ENCODE results near the gene TEX53.

TEX53 gene

DNA sequence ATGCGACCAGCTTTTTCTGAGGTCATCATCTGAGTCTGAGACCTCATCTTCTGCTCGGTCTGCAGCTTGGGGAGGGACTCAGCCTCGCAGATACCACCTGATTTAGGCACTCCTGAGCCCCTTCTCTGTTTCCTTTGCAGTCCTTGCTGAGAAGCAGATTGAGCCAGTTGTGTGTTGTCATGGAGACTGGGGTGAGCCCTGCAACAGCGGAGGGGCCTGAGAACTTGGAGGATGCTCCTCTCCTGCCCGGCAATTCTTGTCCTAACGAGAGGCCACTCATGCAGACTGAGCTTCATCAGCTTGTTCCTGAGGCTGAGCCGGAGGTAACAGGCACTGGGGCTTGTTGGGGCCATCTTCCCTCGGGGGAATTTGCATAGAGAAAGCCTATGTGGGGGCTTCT lies 19.2 kb downstream of the TEX53 start:
- no peak for DNase-seq (ENCODE audit: low spot score)

DNA sequence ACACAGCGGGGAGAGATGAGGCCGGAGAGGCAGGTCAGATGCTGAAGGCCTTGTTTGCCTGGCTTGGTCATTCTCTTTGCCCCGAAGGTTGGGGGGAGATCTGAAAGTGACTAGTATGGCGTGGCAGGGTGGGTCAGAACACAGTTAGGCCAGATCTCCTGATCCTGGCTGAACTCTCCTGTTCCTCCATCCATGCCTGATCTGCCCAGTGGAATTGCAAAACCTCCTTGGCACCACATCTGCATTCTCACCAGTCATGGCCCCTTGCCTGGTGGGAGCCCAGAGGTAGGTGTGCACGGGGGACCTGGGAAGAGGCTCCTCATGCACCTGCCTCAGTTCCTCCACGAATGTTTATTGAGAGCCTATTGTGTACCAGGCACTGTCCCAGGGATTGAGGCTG lies 23.2 kb downstream of the TEX53 start:
- DNase-seq (ENCODE audit: low spot score) = no peak

DNA sequence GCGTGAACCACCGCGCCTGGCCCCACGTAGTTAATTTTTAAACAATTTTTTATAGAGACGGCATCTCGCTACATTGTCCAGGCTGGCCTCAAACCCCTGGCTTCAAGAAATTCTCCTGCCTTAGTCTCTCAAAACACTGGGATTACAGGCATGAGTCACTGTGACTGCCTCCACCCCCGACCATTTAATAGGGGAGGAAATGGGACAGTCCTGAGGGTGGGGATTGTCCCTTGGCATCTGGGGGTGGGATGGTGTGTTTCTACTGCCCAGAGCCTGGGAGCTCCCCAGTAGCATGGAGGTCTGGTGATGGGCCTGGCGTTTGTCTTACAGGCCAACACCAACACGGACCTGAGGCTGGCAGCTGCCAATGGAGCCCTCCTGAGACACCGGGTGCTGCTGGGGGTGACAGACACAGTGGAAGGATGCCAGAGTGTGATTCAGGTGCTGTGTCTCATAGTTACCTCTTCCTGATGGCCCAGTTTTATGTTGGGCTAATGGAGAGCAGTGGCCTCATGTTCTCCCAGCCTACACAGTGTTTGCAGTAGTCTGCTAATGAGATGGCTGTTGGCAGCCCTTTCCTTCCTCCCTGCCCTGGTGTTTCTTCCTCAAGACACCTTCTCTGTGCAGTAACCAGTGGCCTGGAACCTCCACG lies 24.0 kb downstream of the TEX53 start:
- DNase-seq (ENCODE audit: low spot score) = no peak

DNA sequence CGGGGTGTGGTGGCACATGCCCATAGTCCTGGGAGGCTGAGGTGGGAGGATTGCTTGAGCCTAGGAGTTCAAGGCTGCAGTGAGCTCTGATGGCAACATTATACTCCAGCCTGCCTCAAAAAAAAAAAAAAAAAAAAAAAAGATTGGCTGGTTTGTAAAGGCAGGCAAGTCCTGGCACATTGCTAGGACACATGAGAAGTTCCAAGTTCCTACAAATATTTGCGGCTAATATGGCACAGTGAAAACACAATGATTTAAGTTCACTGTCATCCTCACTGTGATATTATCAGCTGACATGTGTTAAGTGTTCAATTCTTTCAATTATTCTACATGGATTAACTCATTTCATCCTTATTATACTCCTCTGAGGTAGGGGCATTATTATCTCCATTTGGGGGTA lies 26.4 kb downstream of the TEX53 start:
- DNase-seq (ENCODE audit: low spot score) = no peak

DNA sequence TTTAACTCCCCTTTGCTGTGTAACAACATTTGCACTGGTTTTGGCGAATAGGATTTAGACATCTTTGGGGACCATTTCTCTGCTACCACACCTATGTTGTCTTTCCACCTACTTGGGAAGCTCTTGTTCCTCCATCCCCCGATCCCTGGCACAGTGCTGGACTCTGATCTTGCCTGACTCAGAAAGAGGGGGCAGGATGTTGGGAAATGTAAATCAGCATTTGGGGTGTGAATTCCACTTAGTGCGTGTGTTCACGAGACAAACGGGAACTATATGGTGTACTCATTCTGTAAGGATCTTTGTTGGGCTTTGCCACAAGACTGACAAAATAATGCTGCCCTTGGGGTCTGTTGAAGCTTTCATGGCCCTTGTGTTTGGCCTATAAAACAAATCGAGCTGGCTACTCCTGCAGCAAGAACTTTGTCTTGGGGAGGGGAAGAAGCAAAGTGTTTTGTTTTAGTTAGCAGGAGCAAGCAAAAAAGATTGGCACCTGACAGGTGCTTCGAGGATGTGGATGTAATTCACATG lies 28.0 kb downstream of the TEX53 start:
- DNase-seq (ENCODE audit: low spot score) = no peak

DNA sequence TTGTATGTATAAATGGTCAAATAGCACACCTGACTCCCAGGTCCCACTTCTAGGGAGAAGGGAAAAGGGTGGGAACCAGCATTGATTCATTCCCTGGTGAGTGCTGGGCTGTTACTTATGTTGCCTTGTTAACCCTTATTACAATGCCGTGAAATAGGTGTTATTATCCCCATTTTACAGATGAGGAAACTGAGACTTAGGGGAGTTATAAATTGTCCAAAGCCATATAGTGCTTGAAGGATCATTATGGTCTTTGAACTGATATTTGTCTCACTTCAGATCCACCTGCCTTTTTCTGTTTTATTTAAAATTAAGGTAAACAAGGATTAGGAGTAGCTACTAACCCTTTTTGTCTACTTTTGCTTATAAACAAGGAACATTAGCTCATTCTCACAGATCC lies 30.1 kb downstream of the TEX53 start:
- no peak for DNase-seq (ENCODE audit: low spot score)

DNA sequence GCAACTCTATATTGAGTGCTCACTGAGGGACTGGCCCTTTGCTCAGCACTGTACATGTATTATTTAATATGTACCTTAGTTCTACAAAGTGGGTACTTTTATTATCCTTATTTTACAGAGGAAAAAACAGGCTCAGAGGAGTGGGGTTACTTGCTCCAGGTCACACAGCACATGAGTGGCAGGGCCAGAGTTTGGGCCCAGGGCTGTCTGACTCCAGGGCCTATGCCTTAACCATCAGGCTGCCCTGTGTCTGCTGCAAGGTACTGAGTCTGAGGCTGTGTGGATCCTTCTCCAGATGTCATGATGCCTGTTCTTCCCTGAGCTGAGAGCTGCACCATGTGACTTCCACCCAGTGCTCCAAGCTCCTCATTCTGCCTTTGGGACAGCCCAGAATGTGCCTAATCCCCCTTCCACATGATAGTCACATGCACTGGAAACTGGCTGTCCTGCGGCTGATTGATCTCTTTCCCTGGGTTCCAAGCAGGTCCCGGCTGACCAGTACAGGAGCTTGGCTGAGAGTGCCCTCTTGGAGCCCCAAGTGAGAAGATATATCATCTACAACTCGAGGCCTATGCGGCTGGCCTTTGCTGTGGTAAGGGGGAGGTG lies 31.1 kb downstream of the TEX53 start:
- no peak for DNase-seq (ENCODE audit: low spot score)

DNA sequence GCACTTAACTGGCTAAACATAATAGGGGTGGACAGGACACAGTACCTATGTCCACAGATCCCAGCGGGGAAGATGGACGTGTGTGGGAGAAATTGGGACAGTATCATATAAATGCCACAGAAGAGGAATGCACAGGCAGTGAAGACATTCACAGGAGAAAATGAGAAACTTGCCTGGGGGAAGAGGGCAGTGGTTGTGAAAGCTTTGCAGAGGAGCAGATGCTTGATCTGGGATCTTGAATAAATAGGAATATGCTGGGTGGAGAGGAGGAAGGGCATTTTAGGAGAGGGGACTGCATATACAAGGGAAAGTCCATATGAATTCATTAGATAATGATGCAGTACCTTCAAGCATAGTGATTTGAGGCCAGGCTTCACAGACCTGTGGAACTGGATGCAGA lies 32.9 kb downstream of the TEX53 start:
- DNase-seq (ENCODE audit: low spot score) = no peak

DNA sequence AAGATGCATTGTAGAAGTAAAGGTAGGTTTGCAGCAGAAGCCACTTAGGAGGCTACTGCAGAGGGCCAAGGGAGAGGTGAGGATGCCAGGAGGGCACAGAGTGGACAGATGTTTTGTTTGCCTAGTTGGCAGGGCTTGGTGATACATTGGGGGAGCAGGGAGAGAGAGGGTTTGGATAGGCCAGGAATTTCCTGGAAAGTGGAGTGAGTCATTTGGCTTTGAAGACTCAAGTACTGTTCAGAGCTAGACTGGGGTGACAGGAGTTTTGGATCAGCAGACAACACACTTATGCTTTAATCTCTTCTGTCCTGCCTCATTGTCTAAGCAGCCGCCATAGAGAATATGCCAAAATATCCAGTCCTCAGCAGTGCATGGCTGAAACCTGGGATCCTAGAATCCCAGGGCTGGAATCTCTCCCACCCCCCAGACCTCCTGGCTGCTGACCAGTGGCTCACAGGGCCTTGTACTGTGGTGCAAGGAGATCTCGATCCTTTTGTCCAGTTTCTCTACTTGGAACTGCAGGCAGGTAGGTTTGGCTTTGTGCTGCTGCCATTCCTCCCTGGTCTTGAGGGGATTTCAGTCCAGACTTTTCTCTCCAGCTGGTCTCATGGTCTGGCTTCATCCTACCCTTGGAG lies 35.5 kb downstream of the TEX53 start:
- DNase-seq (ENCODE audit: low spot score) = no peak

DNA sequence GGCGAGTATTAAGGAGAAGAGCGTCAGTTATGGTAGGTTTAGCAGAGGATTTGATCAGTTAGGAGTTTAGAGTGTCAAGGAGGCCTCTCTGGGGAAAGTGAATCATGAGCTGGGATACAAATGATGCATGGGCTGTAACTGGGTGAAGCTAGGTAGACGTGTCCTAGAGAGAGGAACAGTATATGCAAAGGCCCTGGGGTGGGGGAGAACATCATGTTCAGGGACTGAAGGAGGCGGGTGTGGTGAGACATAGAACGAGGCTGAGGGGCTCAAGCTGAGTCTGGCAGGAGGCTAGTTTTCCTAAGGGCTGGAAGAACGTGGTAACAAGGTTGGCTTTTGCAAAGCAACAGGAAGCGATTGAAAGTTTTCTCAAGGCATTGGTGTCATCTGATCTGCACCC lies 36.0 kb downstream of the TEX53 start:
- DNase-seq (ENCODE audit: low spot score) = no peak

DNA sequence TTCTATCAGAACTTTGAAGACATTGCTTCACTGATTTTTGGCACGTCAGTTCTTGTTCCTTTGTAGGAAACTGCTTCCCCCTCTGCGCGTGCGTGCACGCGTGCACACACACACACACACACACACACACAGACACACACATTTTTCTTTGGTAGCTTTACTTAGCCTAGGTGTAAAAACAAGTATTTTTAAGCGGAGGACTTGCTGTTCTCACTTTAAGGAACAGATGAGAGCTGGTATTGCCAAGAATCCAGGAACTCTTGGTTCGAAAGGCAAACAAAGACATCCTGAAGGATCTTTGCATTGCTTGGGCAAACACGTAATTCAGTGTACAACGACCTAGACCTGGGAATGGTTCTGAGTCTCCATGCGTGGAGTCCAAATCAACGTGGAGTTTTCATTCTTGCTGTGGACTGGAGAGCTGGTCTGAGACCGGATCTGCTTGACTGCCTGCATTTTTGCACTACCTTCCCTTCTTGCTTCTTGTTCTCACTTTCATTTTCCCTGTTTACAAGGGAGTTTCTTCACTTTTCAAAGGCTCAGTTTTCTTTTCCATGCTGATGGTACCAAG lies 38.3 kb downstream of the TEX53 start:
- no peak for DNase-seq (ENCODE audit: low spot score)

DNA sequence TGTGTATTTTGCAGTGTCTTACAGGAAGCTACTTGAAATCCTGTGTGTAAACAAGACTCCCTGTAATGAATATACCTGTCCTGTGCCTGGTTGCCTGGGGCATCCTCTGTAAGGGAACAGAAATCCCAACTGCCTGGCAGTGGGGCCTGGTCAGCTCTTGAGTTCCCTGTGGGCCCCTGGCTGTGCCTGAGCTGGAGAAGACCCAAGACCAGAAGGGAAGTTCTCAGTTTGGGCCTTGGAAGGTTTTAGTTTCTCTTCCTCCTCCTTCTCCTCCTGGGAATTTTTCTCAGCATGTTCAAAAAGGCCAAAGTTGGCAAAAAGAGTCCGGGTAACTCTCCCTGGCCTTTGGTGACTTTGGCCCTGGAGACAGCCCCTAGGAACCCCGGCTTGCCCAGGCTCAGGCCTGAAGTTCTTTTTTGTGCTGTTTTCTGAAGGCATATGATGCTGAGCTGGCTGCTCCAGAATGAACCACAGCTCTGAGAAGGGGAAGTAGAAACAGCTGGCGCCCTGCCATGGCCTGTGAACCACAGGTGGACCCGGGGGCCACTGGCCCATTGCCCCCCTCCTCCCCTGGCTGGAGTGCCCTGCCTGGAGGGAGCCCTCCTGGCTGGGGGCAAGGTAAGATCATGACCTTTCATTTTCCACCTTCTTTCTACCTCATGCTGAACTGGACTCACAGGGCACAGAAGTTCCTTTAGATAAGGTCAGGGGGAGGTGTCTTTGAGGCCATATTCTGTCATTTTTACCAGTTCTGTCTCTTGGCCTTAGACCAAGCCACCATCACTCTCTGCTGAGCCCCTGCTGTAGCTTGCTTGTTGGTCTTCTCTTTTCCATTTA lies 40.7 kb downstream of the TEX53 start:
- DNase-seq (ENCODE audit: low spot score) = no peak

DNA sequence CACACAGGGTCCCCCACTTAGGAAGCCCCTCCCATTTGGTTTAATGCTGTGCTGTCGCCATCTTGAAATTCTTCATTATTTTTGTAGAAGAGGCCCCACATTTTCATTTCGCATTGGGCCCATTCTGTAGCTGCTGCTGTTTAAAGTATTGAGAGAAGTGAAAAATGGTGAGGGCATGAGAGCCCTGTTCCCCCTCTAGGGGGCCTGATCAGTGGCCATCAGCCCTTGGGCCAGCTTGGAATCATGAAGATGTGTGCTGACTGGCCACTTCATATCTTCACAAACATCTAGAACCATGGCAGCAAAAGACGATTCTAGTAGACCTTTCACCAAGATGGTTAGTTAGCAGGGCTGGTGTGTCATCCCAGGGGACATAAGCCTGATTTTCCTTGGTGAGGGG lies 43.2 kb downstream of the TEX53 start:
- no peak for DNase-seq (ENCODE audit: low spot score)

DNA sequence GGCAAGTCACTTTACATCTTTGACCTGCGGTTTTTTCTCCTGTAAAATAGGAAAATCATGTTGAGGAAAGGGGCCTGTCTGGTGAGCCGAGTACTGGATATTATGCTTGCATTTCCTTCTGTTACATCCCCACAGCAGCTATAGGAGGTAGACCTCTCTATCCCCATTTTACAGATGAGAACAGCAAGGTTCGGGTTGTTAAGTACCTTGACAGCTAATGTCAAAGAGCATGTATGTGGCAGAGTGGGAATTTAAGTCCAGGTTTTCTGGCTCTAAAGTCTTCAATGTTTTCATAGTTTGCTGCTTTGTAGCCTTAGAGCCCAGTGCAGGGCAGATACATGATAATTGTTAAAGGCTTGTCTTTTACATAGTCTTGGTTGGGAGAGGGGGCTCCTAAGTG lies 43.7 kb downstream of the TEX53 start:
- no peak for DNase-seq (ENCODE audit: low spot score)

DNA sequence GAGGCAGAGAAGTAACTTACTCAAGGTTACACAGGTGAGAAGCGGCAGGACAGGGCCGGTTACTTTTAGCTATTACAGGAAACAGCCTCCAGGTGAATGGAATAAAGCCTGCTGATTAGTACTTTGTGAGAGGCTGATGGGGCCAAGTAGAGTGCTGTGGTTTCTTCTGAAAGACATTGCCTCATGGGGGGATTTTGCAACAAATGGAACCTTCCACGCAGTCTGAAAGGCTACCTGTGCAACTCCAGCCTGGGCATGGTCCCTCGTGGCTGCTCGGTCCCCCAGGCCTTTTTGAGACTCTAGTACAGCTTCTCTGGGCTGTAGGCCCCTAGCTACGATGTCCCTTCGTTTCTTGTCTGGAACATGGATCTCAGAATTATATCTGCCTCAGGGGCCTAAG lies 44.5 kb downstream of the TEX53 start:
- no peak for DNase-seq (ENCODE audit: low spot score)

DNA sequence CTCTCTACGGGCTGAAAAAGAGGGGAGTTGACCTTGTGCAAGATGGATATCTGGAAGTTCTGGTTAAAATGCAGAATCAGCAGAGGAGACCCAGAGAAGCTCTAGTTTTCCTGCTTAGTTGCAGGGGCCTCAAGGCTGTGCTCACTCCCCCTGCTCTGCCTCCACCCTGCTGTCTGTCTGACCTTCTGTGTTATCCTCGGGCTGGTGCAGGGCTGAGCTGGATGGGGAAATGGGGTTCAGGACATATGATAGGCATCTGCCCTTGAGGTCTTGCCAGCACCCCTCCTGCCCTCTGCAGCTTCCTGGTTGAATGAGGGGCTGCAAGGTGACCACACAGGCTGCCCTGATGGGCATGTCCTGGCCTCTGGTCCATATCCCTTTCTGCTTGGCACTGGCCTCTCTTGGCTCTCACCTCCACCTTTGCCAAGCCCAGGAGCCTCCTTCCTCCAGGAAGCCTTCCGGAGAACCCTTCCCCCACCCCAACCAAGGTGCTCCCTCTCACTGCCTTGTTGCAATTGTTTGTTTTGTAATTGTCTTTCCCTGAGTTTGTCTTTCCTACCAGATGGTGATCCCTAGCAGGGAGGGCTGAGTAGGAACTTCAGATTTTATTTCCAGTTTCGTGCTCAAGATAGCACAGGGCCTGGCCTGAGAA lies 45.2 kb downstream of the TEX53 start:
- DNase-seq (ENCODE audit: low spot score) = no peak

DNA sequence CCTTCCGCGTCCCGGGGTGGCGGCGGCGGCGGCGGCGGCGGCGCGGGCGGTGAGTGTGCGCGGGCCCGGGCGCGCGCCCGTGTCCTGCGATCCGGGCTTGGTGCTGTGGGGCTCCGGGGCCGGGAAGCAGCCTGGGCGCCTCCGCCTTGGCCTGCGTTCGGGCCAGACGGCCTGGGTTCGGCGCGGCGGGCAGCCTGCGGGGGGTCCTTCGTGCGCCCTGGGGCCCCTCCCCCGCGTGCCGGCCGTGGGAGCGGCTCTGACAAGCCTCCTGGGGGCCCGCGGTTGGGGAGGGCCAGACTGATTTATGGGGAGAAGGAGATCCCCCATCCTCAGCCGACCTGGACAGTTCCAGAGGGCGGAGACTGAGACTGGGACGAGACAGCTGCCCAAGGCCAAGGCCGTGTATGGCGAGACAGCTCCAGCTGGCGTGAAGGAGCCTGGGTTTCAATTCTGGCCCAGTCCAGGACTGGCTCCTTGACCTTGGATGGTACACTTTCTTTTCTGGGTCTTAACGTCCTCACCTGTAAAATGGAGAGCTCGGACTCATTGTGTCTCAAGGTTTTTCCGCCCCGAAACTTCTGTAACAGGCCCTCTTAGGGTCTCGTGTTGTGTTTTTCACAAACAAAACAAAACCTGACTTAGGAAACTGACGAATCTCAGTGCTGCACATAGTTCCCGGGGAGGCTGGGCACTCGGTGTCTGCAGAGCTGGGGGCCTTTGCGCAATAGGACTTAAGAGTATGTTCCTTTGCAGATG lies 45.9 kb downstream of the TEX53 start:
- DNase-seq (ENCODE audit: low spot score) = no peak

DNA sequence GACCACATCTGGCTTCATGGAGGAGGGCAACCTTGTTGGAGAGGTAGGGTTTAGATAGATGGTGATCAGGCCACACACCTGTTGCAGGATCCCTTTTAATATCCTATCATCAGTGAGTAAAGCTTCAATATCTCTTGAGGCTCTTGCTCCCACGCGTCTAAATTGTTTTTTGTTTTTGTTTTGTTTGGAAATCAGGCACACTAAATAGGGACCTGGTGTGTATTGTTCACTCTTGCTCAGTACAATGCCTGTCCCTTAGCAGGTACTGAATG lies 49.1 kb downstream of the TEX53 start:
- DNase-seq (ENCODE audit: low spot score) = no peak

DNA sequence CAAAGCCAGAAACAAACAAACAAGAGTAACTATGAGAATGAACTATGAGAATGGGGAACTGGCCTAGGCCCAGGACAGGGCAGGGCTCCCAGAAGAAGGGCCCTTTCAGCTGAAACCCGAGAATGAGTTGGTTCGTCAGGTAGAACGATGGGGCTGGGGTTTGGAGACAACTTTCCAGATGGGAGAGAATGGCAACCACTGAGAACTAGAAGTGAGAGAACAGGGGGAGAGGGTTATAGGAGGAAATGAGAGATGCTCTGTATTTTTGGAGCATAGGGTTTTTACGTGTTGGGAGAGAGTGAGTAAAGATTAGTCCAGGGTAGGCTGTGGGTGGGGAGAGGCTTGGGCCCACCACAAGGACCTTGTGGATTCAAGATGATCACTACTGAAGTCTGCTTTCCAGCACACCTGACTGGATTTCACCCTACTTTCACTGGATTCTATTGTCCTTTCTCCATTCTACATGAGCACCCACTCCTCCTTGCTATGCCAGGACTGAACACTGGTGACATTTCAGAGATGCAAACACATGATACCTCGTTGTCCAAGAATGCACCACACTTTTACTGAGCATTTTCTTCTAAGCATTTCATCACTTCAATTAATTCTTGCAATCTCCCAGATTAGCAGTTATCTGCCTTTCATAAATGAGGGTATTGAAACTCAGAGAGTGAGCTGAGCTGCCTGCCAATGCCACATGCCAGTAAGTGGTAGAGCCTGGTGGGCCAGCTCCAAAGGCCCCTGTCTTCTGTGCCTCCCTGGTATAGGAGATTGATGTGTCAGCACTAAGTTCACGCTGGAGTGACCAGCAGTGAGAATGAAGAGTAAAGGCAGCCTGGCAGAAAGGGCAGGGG lies 49.7 kb downstream of the TEX53 start:
- DNase-seq (ENCODE audit: low spot score) = no peak

DNA sequence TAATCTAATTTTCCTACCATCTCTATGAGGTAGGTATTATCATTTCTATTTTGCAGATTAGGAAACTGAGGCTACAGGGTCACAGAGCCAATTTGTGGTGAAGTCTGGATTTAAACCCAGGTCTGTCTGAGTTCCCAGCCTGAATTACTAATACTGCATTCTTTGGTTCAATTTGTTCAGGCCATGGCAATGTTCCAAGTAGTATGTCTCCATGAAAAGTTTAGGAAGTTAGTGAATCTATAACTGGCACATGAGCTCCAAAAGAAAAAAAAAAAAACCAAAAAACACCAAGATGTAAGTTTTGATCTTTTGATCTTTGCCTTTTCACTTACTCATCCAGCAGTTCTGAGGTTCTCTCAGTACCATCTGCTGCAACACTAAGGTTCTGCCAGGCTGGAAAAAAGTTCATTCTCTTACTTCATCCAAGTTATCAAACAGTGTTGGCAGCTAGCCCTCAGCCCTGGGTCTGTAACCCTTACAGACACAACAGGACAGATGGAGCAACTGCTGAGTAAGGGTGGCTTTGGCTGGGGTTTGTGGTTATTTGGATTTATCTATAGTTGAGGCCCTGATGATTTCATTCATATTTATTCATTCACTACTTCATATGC lies 50.9 kb downstream of the TEX53 start:
- no peak for DNase-seq (ENCODE audit: low spot score)

Data from CD4-positive, alpha-beta T cell treated with Interleukin-15 for 4 hours (primary cell).